GM10248 (cell line): ENCODE results near the gene C18orf32.

ENCODE experiments used
- CTCF ChIA-PET: fragments of 300-600 bp; sonication (Branson Sonifier 250); formaldehyde crosslinking; extraction: SDS; loops from one replicate; lab custom pipeline; 2021; ENCODE audit warnings: antibody characterized with exemption; lab: Yijun Ruan, JAX
- POLR2A ChIA-PET: fragments of 350-650 bp; sonication (Branson Sonifier 250); formaldehyde crosslinking; extraction: SDS; loops from one replicate; lab custom pipeline; 2020; ENCODE audit warnings: antibody characterized with exemption; lab: Yijun Ruan, JAX
- DNase-seq: peaks from one replicate; pipeline ENCODE4 v3.0.0; 2012; ENCODE audit errors: extremely low spot score
- CTCF ChIP-seq: IDR thresholded peaks from 2 replicates; pipeline ENCODE4 v1.5.1; 2012; ENCODE audit warnings: mild to moderate bottlenecking, low read depth; ENCODE audit errors: extremely low read depth, missing control alignments, control extremely low read depth

Gene C18orf32

GRCh38 chr18:49500201-49500921, 13.3 kb upstream of the C18orf32 start:
- DNase-seq: no peak
- ChIA-PET CTCF (interaction anchor here (1.5 kb wide), 1 partner anchor 10 kb away, joined by 6 read pairs; no protein-coding TSS in a partner anchor), POLR2A (no interaction called here)
- no peak for TF ChIP-seq CTCF

- CTCF ChIA-PET: interaction anchor here (4.4 kb wide), 1 partner anchor 12 kb away, joined by 19 read pairs; no protein-coding TSS in a partner anchor
- no peak for TF ChIP-seq CTCF
- POLR2A ChIA-PET: no interaction called here
- DNase-seq: no peak
Observed at GRCh38 chr18:49499046-49499637, 12.1 kb upstream of the C18orf32 start.

- no peak for TF ChIP-seq CTCF
- POLR2A ChIA-PET: interaction anchor here (0.6 kb wide), 1 partner anchor 19 kb away, joined by 3 read pairs; no protein-coding TSS in a partner anchor
- DNase-seq: no peak
- CTCF ChIA-PET: interaction anchor here (1.0 to 4.4 kb wide), 6 partner anchors 12 to 364 kb away, joined by 3 to 19 read pairs (median 4); no protein-coding TSS in a partner anchor
Observed at GRCh38 chr18:49495480-49495879, 8.4 kb upstream of the C18orf32 start.

- TF ChIP-seq CTCF: no peak
- no peak for DNase-seq
- ChIA-PET CTCF (interaction anchor here (1.0 to 4.4 kb wide), 5 partner anchors 12 to 364 kb away, joined by 3 to 19 read pairs (median 3); no protein-coding TSS in a partner anchor), POLR2A (interaction anchor here (0.6 kb wide), 1 partner anchor 19 kb away, joined by 3 read pairs; no protein-coding TSS in a partner anchor)
Observed at GRCh38 chr18:49495076-49495475, 8.0 kb upstream of the C18orf32 start.

GRCh38 chr18:49494660-49495059, 7.6 kb upstream of the C18orf32 start:
- TF ChIP-seq CTCF: no peak
- ChIA-PET POLR2A (no interaction called here), CTCF (interaction anchor here (1.2 to 4.4 kb wide), 2 partner anchors 13 to 16 kb away, joined by 3 to 19 read pairs; no protein-coding TSS in a partner anchor)
- no peak for DNase-seq

GRCh38 chr18:49492694-49493033, 5.6 kb upstream of the C18orf32 start:
- POLR2A ChIA-PET: no interaction called here
- no peak for DNase-seq
- CTCF ChIA-PET: interaction anchor here (0.8 kb wide), 1 partner anchor 18 kb away, joined by 3 read pairs; no protein-coding TSS in a partner anchor
- TF ChIP-seq CTCF: no peak
